Neutrophil (primary cell): ENCODE data around the gene ITGB3.

Experiments
- H3K27ac ChIP-seq: fragments of 200-600 bp; sonication (generic); 2 replicates; pipeline ENCODE4 v1.5.1; 2016; ENCODE audit warnings: mild to moderate bottlenecking, moderate library complexity
- H3K27me3 ChIP-seq: fragments of 200-600 bp; sonication (generic); 2 replicates; pipeline ENCODE4 v1.6.0; 2016; ENCODE audit warnings: mild to moderate bottlenecking
- H3K36me3 ChIP-seq: fragments of 200-600 bp; sonication (generic); 2 replicates; pipeline ENCODE4 v1.5.1; 2017
- H3K4me1 ChIP-seq, 2 experiments: fragments of 200-600 bp in 1 of 2; sonication (generic) in 1 of 2; 1 replicate in 1 of 2; 2 replicates in 1 of 2; pipeline versions ENCODE4 v1.5.1 to v1.6.1; 2013 to 2016; ENCODE audit warnings: low read depth in 1 of 2, low read length in 1 of 2, mild to moderate bottlenecking in 1 of 2, moderate library complexity in 1 of 2; ENCODE audit not compliant: control insufficient read depth in 1 of 2, insufficient read depth in 1 of 2
- H3K4me3 ChIP-seq, 2 experiments: fragments of 200-600 bp in 1 of 2; sonication (generic) in 1 of 2; 1 replicate in 1 of 2; 2 replicates in 1 of 2; pipeline ENCODE4 v1.5.1; 2013 to 2016; ENCODE audit warnings: low read depth in 1 of 2, low read length in 1 of 2, mild to moderate bottlenecking in 1 of 2, moderate library complexity in 1 of 2
- H3K9me3 ChIP-seq: fragments of 200-600 bp; sonication (generic); 2 replicates; pipeline ENCODE4 v1.5.1; 2016
- CTCF ChIP-seq: fragments of 200-600 bp; sonication (generic); IDR thresholded peaks from 2 replicates; pipeline ENCODE4 v1.5.1; 2016; ENCODE audit warnings: antibody characterized with exemption

ITGB3 gene

GRCh38 chr17:47229535-47230443, 23.8 kb upstream of the ITGB3 start:
- peaks cover 16% of the 10 kb centered on the region for H3K27me3 ChIP-seq
- H3K9me3 ChIP-seq = no peaks in the 10 kb centered on the region
- no peak overlapping the region for H3K4me3 ChIP-seq
- TF ChIP-seq CTCF = peak; percentile 57
- H3K27ac ChIP-seq = no peak overlapping the region
- H3K36me3 ChIP-seq = no peaks in the 10 kb centered on the region
- peaks cover 6 to 9% of the 10 kb centered on the region in 2 experiments for H3K4me1 ChIP-seq

GRCh38 chr17:47230864-47231263, 22.8 kb upstream of the ITGB3 start:
- Histone ChIP-seq H3K27ac (no peak overlapping the region), H3K4me1 (peaks cover 6 to 9% of the 10 kb centered on the region in 2 experiments), H3K4me3 (no peak overlapping the region), H3K9me3 (no peaks in the 10 kb centered on the region), H3K36me3 (no peaks in the 10 kb centered on the region), H3K27me3 (peaks cover 16% of the 10 kb centered on the region)
- TF ChIP-seq CTCF = no peak

GRCh38 chr17:47231334-47231733, 22.3 kb upstream of the ITGB3 start:
- no peaks in the 10 kb centered on the region for H3K36me3 ChIP-seq
- H3K4me3 ChIP-seq = no peak overlapping the region

GRCh38 chr17:47231866-47232265, 21.8 kb upstream of the ITGB3 start:
- H3K4me3 ChIP-seq = no peak overlapping the region
- no peaks in the 10 kb centered on the region for H3K36me3 ChIP-seq
- no peaks in the 10 kb centered on the region for H3K9me3 ChIP-seq
- no peak for TF ChIP-seq CTCF
- no peak overlapping the region for H3K27ac ChIP-seq
- H3K27me3 ChIP-seq = peaks cover 16% of the 10 kb centered on the region
- peaks cover 6 to 9% of the 10 kb centered on the region in 2 experiments for H3K4me1 ChIP-seq

More at GRCh38 chr17:47231334-47231733, 22.3 kb upstream of the ITGB3 start:
- Histone ChIP-seq H3K4me1 (peaks cover 6 to 9% of the 10 kb centered on the region in 2 experiments), H3K27ac (no peak overlapping the region), H3K27me3 (peaks cover 16% of the 10 kb centered on the region), H3K9me3 (no peaks in the 10 kb centered on the region)
- TF ChIP-seq CTCF = no peak

- Histone ChIP-seq H3K4me1 (peaks cover 6 to 9% of the 10 kb centered on the region in 2 experiments), H3K4me3 (no peak overlapping the region), H3K27ac (no peak overlapping the region), H3K9me3 (no peaks in the 10 kb centered on the region), H3K36me3 (no peaks in the 10 kb centered on the region), H3K27me3 (peaks cover 16% of the 10 kb centered on the region)
- TF ChIP-seq CTCF = no peak
Measured at GRCh38 chr17:47232465-47232864, 21.2 kb upstream of the ITGB3 start.
